COLO668 (cell line): Measurements from ENCODE around the gene APLF.

Experiments used
- DNase-seq: peaks from one replicate; lab custom pipeline; 2025; ENCODE audit not compliant: unreplicated experiment; lab: John Stamatoyannopoulos, UW

APLF gene

GRCh38 chr2:68467077-68467960, at the start of gene APLF, which contains the start of gene FBXO48:
Gene APLF (plus strand): TSS chr2:68467585. CDS start chr2:68467732, 147 bp downstream.
Gene FBXO48 (minus strand): TSS chr2:68467294. CDS start chr2:68465145, 2,149 bp downstream.
- DNase-seq, result peak; percentile 96

GRCh38 chr2:68417926-68418325, 49.5 kb upstream of the APLF start:
- DNase-seq, result no peak

- DNase-seq, result no peak
Measured at GRCh38 chr2:68418419-68418818, 49.0 kb upstream of the APLF start.

- DNase-seq, result no peak
Measured at GRCh38 chr2:68418855-68419254, 48.5 kb upstream of the APLF start.

GRCh38 chr2:68420254-68420910, 47.0 kb upstream of the APLF start:
- no peak for DNase-seq

- DNase-seq, result no peak
Measured at GRCh38 chr2:68423966-68424650, 43.3 kb upstream of the APLF start.

GRCh38 chr2:68425503-68425902, 41.9 kb upstream of the APLF start:
- DNase-seq, result no peak

- DNase-seq, result no peak
Measured at GRCh38 chr2:68426446-68426845, 40.9 kb upstream of the APLF start.

GRCh38 chr2:68426848-68427579, 40.4 kb upstream of the APLF start:
- DNase-seq, result no peak

GRCh38 chr2:68428126-68428525, 39.3 kb upstream of the APLF start:
- DNase-seq, result no peak

GRCh38 chr2:68428746-68429145, 38.6 kb upstream of the APLF start:
- DNase-seq, result no peak

GRCh38 chr2:68429311-68429826, 38.0 kb upstream of the APLF start:
- DNase-seq, result no peak

GRCh38 chr2:68431316-68431972, 35.9 kb upstream of the APLF start:
- no peak for DNase-seq

- DNase-seq, result peak; percentile 73
Measured at GRCh38 chr2:68432696-68433658, 34.4 kb upstream of the APLF start.

- DNase-seq, result no peak
Measured at GRCh38 chr2:68434981-68435380, 32.4 kb upstream of the APLF start.

- no peak for DNase-seq
Measured at GRCh38 chr2:68435615-68436014, 31.8 kb upstream of the APLF start.

- DNase-seq, result no peak
Measured at GRCh38 chr2:68436270-68436669, 31.1 kb upstream of the APLF start.

GRCh38 chr2:68438455-68439303, 28.7 kb upstream of the APLF start:
- no peak for DNase-seq
